Stimulated activated CD4-positive, alpha-beta T cell treated with anti-CD3 and anti-CD28 coated beads, Interleukin-1b, Interleukin-23, amount 100 ng/mL, for 4 hours (primary cell): Measurements from ENCODE around the gene RGS1.

Experiments
- DNase-seq, 2 donors: peaks; one replicate each; pipeline ENCODE4 v3.0.0-alpha.2; 2020; ENCODE audit warnings: low read depth in 2 of 2

The RGS1 gene

DNA sequence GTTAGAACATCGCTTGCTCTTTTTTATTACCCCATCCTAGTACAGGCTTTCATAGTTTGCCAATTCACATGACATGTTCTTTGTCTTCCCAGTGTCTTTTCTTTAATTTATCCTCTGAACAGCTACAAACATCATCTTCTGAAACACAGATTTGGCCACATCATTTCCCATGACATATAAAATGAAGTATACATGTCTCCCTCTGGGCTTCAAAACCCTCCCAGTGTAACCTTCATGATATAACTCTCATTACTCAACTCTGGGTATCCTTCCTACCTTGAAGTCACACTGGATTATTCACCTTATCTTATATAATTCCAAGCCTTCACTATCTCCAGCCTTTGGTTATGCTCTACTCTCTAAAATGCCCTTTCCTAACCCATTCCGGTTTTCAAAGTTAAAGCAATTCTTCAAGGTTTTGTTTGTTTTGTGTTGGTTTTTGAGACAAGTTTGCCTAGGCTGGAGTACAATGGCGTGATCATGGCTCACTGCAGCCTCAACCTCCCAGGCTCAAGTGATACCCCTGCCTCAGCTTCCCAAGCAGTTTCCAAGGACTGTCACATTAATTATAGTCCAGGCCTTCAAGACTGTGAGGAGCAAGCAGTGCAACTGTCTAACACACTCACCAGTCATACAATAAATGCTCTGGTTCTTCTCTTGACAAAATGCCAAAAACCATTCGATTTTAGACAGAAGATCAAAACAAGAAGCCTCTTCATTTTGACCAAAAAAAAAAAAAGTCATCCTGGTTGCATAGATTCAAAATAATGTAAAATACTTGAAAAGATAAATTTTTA, 5.8 kb downstream of the RGS1 start:
- no peak for DNase-seq

DNA sequence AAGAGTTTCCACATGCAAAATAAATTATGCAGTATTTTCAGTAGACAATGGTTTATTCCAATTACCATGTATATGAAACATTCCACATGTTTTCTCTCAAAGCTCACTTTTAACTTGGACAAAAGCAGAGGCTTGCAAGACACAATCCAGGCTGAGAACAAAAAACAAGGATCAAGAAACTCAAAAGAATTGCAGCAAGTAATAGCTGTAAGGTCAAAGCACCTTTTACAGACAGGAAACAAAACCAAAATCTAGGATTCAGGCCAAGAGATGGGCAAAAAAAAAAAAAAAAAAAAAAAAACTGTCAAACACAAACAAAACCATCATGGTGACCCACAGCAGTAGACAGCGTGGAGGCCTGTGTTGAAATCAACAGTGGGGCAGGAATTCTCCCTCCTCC, 9.3 kb downstream of the RGS1 start:
- no peak for DNase-seq

DNA sequence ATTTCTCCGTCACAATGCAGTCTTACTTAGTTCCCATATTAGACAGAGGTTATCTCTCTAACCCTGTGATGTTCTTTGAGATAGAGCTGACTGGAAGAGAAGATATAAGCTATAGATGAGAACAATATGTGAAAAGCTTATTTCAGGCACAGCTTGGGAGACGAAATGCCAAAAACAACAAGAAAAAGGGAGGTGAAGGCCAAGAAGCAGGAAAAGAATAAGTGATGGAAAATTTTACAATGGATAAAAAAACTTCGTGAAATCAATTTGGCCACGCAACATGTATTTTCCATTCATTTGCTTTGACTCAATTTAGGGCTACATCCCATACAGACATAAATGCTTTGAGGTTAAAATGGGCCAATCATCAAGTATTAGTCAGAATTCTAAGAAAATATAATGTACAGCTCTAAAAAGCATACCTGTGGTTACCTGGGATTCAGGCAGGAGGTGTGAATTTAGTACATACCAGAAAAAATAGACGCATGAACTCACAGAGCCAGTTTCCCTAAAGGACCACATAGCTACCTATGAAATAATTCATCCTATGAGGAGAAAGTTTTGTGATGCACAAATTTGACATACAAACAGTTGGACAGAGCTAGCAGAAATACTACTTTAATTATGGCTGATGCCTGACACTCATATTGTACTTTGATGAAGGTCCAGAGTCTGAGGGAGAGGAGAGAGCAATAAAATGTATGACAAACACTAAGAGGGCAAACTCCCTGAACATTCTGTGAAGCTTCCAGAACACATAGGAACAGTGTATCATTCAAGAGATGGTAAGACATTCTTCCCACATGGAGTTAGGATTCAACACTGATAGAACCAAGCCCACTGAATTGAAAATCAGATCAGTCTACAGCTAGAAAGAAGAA, 12.1 kb downstream of the RGS1 start:
- DNase-seq: no peak

DNA sequence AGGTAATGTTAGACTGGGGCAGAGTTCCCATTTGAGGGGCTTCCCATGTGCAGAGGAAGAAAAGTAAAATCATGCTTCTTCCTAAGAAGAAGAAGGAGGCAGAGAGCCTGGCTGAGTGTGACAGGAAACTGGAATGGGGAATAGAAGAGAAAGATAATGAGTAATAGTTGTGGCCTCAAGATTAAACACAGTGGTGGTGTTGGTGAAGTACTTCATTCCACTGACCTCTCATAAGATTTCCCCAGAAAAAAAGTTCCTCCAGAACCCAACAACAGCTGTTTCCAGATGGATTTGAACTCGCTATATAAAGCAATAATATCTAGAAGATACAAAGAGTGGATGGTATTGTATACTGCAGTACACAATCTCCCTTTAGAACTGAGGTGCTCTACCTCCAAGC, 13.0 kb downstream of the RGS1 start:
- no peak for DNase-seq

DNA sequence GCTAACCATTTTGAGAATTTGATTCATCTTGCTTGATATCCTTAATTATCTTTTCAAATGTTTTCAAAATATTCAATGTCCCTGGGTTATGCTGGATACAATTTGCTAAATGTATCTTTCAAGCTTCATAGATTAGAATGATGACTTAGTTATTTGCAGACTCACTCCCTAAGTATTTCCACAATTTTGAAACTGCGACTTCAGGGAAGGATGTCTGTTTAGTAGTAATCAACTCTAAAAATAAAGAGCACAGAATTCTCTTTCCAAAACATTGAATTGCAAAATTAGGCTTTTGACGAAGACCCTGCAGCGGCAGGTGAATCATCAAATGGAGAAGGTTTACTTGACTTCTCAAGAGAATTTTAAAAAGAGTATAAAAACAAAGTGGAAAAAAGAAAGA, 14.2 kb downstream of the RGS1 start:
- DNase-seq: no peak

DNA sequence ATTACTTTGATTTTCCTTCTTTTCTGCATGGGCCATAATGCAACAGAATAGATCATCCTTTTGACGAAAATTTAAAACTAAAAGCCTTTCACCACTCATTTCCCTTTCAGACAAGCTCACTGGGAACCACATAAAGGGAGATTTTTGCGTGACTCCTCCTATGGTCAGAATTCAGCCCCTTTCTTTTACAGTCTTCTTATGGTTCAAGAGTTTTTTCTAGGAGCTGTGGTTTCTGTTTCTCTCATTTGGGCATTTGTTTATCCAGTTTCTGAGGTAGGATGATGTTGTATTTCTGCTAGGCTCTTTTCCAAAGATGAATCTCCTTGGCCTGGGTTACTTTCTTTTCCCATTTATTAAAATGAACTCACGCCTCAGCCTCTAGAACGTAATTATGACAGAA, 16.9 kb downstream of the RGS1 start:
- DNase-seq: no peak

DNA sequence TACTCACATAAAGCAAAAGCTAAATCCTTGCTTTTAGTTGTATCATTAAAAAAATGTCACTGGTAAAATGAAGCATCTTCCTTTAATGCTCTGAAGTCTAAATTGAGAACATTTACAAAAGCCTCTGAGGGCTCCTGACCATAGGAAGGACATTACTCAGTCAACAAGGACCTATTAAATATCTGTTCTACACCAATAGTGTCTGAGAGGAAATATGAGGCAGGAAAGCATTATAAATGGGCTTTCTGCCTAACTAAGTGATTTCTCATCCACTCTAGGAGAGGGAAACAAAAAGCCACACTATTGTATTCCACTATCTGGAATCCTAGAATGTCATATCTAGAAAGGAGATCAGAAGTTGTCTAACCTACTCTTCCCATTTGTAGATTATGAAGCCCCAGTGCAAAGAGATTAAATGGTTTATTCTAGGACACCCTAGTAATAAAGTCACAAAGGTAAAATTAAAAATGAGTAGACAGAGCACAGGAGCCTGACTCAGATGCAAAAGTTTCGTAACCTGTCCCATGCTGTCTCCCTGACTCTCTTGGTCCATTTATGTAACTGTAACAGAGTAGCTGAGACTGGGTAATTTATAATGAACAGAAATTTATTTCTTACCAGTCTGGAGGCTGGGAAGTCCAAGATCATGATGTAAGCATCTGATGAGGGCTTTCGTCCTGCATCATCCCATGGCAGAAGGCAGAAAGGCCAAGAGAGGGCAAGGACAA, 17.6 kb downstream of the RGS1 start:
- no peak for DNase-seq

DNA sequence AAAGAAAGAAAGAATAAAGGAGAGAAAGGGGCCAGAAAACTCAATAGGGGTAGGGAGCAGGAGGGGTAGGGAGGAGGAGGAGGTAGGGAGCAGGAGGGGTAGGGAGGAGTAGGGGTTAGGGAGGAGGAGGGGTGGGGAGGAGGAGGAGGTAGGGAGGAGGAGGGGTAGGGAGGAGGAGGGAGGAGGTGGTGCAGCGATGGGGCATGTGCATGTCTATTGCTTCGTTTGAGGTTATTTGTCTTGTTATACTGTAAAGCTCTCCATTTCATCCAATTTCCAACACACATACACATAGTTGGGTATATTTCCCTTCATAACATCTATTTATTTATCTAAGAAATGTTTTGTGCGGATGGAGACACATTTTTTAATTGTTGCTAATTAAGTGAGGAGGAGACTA, 19.7 kb downstream of the RGS1 start:
- DNase-seq: no peak

DNA sequence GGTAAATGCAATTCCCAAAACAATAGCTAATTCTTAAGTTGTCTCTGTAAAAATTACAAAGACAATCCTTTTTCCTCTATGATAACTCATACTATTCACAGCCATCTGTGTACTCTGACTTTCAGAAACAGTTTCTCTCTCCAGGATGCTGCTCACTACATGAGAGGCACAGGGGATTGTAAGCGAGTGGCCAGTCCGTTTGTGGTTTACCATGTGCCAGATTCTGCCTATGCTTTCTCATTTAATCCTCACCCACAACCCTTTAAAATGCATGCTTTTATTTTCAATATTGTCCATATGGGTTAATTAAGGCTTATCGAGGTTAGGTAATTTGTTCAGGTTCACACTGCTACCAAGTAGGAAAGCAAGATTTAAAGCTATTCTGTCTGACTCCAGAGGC, 23.0 kb downstream of the RGS1 start:
- no peak for DNase-seq

DNA sequence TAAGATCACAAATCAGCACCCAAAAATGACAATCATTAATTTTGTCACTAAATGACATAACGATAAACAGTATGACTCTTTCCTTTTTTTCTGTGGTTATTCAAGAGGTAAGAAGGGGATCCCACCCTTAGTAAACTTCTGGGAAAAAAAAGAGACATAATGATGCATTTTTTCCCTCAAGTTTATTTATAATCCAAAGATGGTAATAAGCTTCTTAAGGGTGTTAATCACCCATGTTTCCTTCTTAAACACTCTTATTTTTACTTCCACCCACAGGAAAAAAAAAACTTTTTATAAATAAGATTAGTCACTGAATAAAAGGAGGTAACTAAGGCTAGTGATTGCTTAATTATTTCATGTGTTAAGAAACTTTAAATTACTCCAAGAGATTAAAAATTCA, 24.7 kb downstream of the RGS1 start:
- DNase-seq: no peak

DNA sequence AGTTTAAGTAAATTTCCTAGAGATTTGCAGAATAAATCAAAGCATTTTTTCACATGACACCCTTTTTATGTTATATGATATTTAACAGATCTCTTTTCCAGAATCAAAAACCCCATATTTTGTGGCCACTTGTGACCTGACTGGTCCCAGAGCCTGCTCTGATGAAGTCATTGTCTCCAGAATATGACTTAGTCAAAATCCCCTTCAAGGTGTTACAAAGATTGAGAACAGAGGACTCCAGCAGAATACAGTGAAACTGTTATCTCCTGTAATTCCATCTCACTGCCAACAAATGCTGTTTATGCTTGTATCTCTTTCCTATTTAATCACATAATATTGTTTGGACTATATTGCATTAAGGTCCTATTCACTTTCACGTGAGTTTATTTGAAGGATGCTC, 25.6 kb downstream of the RGS1 start:
- DNase-seq: no peak

DNA sequence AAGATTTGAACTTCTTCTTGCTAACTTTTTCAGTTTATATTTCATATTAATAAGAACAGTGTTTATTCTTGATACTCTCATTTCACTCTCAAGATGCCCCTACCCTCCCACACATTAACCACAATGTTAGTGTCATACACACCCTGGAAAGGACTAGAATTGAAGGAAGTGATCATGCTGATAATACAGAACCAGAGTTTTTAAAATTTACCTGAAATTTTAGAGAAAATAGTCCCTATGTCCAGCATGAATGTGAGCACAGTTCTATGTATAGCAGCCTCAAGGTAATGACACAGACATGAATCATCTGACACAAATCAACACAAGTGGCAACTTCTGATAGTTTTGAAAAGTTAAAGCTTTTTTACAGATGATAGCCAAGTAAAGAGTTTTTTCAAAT, 26.0 kb downstream of the RGS1 start:
- DNase-seq: no peak

DNA sequence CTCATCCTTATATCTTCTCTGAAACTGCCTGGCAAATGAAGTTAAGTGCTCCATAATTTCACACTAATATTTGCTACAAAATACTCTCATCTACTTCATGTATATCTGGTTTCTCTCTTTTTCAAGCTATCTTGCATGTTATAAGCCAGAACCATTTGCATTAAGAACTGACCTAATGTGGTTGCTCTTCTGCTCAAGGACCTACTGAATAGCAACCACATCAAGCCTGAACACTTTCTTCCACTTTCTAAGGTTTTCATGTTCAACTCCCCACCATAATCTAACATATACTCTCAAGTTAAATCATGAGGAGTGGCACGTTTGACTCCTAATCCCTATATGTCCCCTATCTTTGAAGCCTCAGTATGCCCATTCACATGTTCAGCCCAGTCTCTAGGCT, 27.2 kb downstream of the RGS1 start:
- no peak for DNase-seq

DNA sequence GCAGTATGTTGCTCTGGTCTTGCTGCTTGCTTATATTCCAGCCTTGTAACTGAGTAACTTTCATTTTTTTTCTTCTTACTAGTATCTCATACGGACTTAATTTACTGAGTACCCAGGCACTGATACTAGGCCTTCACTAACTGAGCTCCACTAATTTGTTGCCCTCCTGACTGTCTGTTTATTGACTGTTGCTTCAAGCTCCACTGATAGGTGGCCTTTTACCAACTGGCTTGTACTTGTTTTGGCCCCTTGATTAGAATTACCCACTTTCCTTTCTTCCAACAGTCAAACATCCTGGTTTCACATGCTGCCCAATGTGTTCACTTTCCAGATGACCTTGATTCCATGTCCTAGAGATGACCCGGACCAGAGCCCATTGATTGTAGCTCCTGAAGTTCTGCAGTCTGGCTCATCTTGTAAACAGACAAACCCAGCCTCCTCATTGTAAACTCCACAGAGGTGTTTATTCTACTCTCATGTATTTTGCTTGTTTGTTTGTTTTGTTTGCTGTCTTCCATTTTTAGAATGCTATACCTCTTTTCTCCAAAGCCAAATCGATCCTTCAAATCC, 27.7 kb downstream of the RGS1 start:
- no peak for DNase-seq

DNA sequence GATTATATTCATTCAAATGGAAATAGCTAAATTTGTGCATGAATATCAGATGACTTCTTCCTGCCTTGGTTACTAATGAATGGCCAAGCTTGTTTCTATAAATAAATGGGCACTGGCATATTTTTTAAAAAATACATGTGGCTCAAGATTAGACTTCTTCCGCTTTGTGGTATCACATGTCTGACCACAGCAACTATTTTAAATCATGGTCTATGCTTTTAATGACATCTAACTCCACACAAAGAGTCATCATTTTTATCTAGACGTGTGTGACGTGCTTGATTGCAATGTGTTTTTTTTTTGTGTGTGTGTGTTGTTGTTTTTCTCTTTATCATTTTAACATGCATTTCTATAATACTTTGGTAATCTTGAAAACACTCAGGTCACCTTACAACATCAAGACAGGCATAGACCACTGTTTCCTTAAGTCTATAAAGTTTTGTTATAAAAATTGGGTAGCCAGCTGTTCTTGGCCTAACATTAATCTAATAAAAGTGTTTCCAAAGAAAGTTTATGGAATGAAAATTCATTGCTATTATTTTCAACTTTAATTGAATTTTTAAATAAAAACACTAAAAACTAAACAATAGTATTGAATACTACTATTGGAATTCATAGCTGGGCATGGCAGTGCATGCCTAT, 29.5 kb downstream of the RGS1 start:
- DNase-seq: no peak

DNA sequence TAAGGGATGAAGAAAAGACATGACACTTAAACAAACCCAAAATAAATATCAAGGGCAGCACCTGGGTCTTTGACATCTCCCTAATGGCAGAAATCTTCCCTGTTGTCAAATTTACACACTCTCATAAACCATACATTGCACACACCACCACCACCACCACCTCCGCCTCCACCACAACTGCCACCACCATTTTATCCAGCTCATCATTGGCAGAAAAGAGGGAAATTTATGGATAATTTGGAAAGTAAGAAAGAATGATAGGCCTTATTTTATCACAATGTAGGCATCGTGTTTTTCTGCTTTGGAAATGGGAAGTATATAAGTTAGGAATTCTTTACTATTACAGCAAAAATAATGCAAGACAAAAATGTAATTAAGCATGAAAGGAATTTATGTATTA, 33.1 kb downstream of the RGS1 start:
- no peak for DNase-seq

DNA sequence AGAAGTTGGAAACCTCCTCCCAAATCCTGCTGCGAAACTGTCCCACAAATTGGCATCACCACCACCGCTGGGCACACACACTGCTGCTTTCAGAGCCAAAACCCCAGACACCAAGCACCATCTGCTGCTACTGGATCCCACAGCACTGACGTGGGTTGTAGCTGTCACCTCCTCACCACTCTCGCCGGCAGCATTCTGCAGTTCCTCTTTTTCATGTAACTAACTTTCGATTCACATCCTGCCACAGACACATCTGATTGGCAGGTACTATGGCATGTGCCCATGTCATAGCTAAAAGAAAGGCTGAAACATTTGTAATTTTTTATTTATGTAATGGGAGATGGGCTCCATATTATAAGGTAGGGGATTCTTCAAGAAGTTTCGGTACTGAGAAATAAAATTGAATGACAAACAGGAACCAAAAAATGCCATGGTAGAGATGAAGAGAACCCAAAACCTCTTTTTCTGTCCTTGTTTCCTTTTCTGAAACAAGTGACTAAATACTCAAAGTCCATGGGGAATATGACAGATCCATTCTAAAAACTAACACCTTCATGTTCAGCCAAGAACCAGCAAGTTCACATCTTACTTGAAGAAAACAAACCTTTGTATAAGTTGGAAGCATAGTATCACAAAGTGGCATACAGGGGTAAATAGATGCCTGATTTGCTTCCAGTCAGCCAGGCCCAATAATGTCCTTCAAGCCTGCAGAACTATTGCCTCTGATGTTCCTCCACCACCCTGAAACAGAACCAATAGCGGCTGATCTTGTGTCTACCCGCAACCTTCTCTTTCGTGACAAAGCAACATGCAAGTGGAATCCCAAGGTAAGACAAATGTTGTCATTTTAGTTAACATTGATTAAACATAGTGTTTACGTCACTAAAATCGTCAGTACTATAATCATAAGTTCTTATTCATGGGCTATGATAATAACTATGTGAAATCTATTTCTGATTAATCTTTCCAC, 33.8 kb downstream of the RGS1 start:
- DNase-seq: peak; percentile 17 to 30

DNA sequence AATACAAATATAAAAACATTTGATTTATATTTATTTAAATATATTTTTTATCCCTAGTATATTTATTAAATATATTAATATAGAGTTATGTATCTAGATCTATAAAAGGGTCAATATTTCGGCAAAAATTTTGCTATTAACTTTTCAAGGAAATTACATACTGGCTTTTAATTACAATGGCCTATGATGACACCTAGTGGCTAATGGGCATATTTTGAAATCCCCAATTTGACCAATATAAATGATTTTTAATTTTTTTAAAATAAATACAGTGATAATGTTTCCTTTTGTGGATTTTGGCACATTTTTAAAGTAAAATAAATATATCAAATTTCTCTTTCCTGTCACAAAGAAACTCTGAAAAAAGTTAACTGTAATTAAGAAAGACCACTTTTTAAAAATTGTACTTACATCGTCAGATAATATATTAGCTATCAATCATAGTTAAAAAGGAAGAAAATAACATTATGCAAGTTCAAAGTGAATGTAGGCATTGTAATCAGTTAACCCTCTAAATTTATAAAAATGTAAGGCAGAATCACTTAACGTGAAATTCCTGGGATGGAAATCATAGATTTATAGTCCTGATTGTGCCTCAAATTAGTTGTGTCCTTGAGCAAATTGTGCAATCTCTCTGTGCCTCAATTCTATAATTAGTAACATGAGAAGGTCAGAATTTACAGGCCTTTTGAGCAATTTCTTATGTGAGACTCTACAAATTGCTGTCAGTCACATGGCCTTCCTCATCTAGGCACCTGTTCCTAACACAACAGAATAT, 34.7 kb downstream of the RGS1 start:
- DNase-seq: no peak

DNA sequence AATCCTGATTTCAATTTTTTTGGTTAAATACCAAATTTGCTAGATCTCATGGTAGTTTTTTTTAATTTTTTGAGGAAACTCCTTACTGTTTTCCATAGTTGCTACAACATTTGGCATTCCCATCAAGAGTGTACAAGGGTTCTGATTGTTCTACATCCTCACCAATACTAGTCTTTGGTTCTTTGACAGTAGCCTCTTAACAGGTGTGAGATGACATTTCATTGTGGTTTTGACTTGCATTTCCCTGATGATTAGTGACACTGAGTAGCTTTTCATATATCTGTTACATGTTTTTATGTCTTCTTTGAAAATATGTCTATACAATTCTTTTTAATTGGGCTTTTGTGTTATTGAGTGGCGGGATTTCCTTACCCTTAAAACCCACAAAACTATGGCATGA, 39.5 kb downstream of the RGS1 start:
- DNase-seq: no peak
